NB4 (cell line): ENCODE measurements around the gene ASCL1.
A peak's percentile ranks its signal among the peaks of the same experiment; 100 is the strongest.

Experiments
- DNase-seq: peaks from one replicate; pipeline ENCODE4 v3.0.0; 2010; ENCODE audit warnings: low read depth
- H3K4me3 ChIP-seq: one replicate; pipeline ENCODE4 v1.5.1; 2011; ENCODE audit warnings: mild to moderate bottlenecking, low read depth, low read length, moderate library complexity
- MYC ChIP-seq: IDR thresholded peaks from 2 replicates; pipeline ENCODE4 v1.6.1; 2011; ENCODE audit warnings: low read depth, low read length
- POLR2A ChIP-seq: IDR thresholded peaks from 2 replicates; pipeline ENCODE4 v1.6.1; 2011; ENCODE audit warnings: mild to moderate bottlenecking; ENCODE audit not compliant: insufficient read length; ENCODE audit errors: extremely low read depth
- TF ChIP-seq, protein P1 (sequence below): IDR thresholded peaks from 2 replicates; pipeline ENCODE4 v1.6.1; 2011; ENCODE audit warnings: low read depth, low read length
- TF ChIP-seq, protein P2 (sequence below): IDR thresholded peaks from one replicate; pipeline ENCODE4 v1.5.1; 2012; ENCODE audit warnings: low read depth, low read length

Gene ASCL1

DNA sequence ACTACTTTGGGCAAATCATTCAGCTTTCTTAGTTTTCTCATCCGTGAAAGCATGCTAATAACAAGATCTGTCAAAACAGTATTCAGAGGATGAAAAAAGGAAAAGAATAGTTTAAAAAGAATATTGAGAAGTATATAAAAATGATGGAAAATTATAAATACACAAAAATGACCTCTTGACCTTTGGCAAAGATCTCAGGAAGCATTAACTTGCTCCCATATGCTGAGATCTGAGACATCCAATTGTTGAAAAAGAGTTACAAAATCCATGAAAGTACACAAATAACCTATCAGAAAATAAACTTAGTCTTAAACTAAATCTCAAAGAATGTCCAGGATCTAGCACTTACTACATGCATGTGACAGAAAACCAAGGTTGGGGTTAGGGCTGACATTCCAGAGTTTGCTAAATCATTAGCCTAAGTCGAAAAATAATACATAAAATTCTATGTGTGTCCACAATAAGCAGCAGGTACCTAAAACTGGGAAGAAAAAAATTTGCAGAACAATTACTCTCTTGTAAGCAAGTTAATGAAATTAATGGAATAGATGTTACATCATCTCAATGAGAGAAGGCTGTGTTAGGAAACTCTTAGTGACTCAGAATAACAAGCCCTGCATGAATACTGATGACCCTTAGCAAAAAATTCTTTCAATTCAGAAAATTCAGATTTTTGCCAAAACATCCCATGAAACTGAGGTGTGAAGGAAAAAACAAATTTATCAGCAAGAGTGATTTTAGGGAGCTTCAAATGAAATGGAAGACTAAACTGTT is 43.8 kb upstream of the ASCL1 start:
- H3K4me3 ChIP-seq, result no peak overlapping the region
- TF ChIP-seq, protein P1, sequence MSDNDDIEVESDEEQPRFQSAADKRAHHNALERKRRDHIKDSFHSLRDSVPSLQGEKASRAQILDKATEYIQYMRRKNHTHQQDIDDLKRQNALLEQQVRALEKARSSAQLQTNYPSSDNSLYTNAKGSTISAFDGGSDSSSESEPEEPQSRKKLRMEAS, result no peak
- TF ChIP-seq, protein P2, sequence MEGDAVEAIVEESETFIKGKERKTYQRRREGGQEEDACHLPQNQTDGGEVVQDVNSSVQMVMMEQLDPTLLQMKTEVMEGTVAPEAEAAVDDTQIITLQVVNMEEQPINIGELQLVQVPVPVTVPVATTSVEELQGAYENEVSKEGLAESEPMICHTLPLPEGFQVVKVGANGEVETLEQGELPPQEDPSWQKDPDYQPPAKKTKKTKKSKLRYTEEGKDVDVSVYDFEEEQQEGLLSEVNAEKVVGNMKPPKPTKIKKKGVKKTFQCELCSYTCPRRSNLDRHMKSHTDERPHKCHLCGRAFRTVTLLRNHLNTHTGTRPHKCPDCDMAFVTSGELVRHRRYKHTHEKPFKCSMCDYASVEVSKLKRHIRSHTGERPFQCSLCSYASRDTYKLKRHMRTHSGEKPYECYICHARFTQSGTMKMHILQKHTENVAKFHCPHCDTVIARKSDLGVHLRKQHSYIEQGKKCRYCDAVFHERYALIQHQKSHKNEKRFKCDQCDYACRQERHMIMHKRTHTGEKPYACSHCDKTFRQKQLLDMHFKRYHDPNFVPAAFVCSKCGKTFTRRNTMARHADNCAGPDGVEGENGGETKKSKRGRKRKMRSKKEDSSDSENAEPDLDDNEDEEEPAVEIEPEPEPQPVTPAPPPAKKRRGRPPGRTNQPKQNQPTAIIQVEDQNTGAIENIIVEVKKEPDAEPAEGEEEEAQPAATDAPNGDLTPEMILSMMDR, result no peak
- TF ChIP-seq MYC (no peak), POLR2A (no peak)
- DNase-seq, result no peak

DNA sequence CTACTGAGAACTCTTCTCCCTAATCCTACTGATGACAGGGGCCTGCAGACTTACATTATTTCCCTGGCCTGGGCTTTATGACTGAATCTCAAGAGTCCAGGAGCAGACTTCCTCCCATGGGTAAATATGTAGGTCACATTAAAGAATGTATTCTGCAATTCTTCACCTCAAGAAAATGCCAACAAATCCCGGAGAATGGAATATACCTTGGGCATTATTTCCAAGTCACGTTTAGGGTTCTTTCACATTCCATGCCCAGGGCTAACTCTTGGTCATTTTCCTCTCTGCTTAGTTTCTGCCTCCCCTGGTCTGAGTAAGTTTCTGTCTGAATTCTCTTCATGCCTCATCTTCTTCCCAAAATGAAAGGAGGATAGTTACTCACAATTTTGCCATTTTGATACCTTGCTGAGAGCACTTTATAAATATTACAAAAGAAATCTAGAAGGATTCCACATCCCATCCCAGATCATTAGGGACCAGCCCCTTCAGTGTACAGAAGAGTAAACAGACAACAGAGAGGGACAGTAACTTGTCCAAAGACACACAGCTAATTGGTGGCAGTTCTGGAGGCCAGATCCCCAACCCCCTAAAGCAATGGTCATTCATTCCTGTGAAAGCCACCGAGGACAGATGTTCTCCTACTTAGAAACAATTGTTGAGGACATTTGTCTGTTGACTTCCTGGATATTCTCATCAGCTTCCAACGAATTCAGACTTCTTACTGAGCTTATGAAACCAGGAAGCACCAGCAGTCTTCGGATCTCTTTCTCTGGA is 41.0 kb upstream of the ASCL1 start:
- no peak overlapping the region for H3K4me3 ChIP-seq
- TF ChIP-seq MYC, result no peak
- TF ChIP-seq, protein P2, result no peak
- TF ChIP-seq POLR2A, result no peak
- TF ChIP-seq, protein P1, result no peak
- no peak for DNase-seq

DNA sequence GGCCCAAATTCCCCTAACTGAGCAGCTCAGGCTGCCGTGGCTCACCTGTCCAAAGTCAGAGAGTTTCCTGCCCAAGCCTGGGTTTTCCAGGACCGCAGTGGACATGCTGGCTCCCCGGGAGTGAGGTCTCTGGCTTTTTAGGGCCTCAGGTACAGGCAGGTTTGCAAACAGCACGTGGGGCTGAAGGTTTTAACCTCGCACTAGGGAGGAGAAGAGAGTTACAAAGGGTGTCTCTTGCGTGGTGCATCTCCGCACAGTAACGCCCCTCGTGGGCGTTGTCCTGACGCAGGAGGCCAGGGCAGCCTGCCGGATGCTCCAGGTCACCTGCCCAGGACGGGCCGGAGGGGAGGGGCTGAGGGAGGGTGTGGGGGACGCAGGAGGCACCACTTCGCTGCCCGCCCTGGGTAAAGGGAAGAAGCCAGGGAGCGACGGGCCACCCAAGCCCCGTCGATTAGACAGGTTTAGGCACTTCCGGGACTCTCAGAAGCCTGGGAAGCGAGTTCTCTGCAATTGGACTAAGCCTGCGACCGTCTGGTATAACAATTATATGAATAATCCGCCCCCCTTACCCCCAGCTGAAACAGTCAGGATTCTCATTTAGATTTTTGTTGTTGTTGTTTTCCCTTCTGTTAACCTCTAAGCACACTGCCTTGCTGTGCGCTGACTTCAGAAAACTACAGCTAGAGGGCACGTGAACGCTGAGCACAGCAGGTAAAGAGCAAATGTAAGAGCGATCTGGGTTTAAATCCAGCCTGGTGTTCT is 40.3 kb upstream of the ASCL1 start, which contains the start of gene PAH:
PAH (minus strand) TSS at position 219 of the 762 bp plus-strand sequence; CDS start at position 105, 114 bp downstream.
- peak within 1 kb of the TSS; percentile 8 for H3K4me3 ChIP-seq
- peak; percentile 15 for DNase-seq

DNA sequence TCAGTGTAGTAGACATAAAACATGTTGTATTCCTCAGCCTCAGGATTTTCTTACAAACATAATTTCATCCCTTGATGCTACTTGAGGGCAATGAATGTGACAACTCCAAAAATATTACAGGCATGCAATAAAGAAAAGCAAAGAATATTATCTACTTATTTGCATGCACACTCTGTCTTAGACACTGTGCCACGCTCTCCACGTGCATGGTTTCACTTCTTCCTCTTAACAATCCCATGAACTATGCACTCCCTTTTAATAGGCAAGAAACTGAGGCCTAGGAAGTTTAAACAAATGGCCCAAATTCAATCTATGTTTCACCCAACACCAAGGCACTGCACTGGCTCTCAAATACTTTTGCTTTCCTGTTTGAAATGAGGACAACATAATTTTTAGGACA is 38.6 kb upstream of the ASCL1 start:
- TF ChIP-seq MYC, result no peak
- no peak for TF ChIP-seq POLR2A
- TF ChIP-seq, protein P2, result no peak
- TF ChIP-seq, protein P1, result no peak

More for the DNA sequence above, 40.3 kb upstream of the ASCL1 start, which contains the start of gene PAH:
- TF ChIP-seq, protein P1, result no peak

DNA sequence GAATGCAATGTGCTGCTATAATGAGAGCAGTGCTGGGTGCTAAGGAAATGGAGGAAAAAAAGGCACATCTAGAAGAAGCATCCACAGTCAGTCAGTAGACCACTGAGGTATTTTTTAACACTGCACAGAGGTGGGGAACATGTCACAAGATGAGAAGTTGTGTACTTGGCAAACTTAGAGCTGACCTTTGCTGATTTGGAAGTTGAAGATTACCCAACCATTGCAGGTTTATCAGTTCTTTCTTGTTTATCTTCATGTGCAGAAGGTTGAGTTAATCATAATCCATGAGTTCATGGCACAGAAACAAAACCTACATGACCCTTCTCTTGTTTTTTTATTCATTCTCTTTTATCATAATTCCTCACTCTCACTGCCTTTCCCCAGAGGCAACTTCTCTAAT is 37.2 kb upstream of the ASCL1 start:
- no peak for DNase-seq
- TF ChIP-seq, protein P1, result no peak
- TF ChIP-seq POLR2A, result no peak
- no peak for TF ChIP-seq MYC
- TF ChIP-seq, protein P2, result no peak
- H3K4me3 ChIP-seq, result no peak overlapping the region

More for the DNA sequence above, 38.6 kb upstream of the ASCL1 start:
- no peak for DNase-seq
- H3K4me3 ChIP-seq, result no peak overlapping the region
